ENCODE results near the gene LPP. TPM values are rescaled to one million over a fixed set of nuclear protein-coding genes. Genes with fewer than 3 reads are reported as not detected.

Gene LPP
- total RNA-seq, 1 experiment from 2014 or later: 54.0 TPM

DNA sequence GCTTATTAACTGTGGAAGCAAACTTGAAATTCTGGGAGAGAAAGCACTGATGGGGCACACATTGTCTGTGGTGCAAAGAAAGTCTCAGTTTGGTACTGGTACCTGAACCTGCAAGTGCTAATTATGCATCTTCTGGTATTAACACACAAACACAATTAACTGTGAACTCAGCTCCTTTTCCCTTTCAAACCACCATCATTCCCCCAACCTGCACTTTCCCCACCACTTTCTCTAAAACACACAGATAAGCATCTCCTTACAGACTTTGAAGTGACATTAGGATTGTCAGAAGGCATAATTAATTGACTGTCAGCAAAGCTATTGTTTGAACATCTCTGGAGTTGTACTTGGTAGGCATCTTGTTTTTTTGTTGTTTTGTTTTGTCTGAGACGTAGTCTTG, 565.6 kb downstream of the LPP start:
- POLR2A ChIA-PET: no interaction called here
- Histone ChIP-seq H3K9ac (ENCODE audit: low read length) (no peak overlapping the region), H3K4me3 (replicated peaks in 1 of 2; ENCODE audit: low read depth in 1 of 2, low read length in 2 of 2) (no peak overlapping the region), H3K9me3 (ENCODE audit: control insufficient read depth in 1 of 2, insufficient read depth in 1 of 2, low read depth in 1 of 2, low read length in 2 of 2) (no peaks in the 10 kb centered on the region), H3K27me3 (ENCODE audit: insufficient read depth, low read length) (no peaks in the 10 kb centered on the region), H3K36me3 (ENCODE audit: control insufficient read depth in 1 of 2, insufficient read depth in 2 of 2, low read length in 2 of 2) (no peaks in the 10 kb centered on the region), H3K9me2 (ENCODE audit: insufficient read depth) (no peaks in the 10 kb centered on the region), H4K20me1 (ENCODE audit: insufficient read depth) (no peaks in the 10 kb centered on the region), H2AFZ (ENCODE audit: low read depth, low read length, poor library complexity, severe bottlenecking) (no peak overlapping the region), H3K4me2 (ENCODE audit: low read length) (no peak overlapping the region), H3K4me1 (ENCODE audit: control insufficient read depth in 1 of 2, insufficient read depth in 2 of 2, low read length in 2 of 2) (no peaks in the 10 kb centered on the region), H3K79me2 (ENCODE audit: insufficient read depth, low read length) (no peaks in the 10 kb centered on the region), H3K27ac (ENCODE audit: low read depth, low read length) (no peak overlapping the region)
- TF ChIP-seq POLR2A (IDR thresholded peaks at IDR 0.05; ENCODE audit: borderline replicate concordance, extremely low read depth, insufficient read depth, insufficient read length) (no peak), EGR1 (IDR thresholded peaks at IDR 0.05; ENCODE audit: low read depth) (no peak), EZH2 (IDR thresholded peaks at IDR 0.05) (no peak), TCF7L2 (IDR thresholded peaks at IDR 0.05; ENCODE audit: borderline replicate concordance, extremely low read depth, insufficient read depth, insufficient read length) (no peak), CBX3 (IDR thresholded peaks at IDR 0.05; ENCODE audit: low read depth) (no peak), EZH2phosphoT487 (IDR thresholded peaks at IDR 0.05; ENCODE audit: borderline replicate concordance) (no peak), CEBPB (IDR thresholded peaks at IDR 0.05; ENCODE audit: low read depth) (no peak), RAD21 (IDR thresholded peaks at IDR 0.05; ENCODE audit: low read depth) (no peak), ELF1 (IDR thresholded peaks at IDR 0.05; ENCODE audit: borderline replicate concordance, low read depth) (no peak), POLR2AphosphoS5 (IDR thresholded peaks at IDR 0.05; ENCODE audit: low read depth, low read length) (no peak), ZNF274 (IDR thresholded peaks at IDR 0.05; ENCODE audit: low read depth, low read length) (no peak), SIN3A (IDR thresholded peaks at IDR 0.05; ENCODE audit: low read depth) (no peak), SRF (IDR thresholded peaks at IDR 0.05; ENCODE audit: low read depth) (no peak)
- TF ChIP-seq, protein P1, sequence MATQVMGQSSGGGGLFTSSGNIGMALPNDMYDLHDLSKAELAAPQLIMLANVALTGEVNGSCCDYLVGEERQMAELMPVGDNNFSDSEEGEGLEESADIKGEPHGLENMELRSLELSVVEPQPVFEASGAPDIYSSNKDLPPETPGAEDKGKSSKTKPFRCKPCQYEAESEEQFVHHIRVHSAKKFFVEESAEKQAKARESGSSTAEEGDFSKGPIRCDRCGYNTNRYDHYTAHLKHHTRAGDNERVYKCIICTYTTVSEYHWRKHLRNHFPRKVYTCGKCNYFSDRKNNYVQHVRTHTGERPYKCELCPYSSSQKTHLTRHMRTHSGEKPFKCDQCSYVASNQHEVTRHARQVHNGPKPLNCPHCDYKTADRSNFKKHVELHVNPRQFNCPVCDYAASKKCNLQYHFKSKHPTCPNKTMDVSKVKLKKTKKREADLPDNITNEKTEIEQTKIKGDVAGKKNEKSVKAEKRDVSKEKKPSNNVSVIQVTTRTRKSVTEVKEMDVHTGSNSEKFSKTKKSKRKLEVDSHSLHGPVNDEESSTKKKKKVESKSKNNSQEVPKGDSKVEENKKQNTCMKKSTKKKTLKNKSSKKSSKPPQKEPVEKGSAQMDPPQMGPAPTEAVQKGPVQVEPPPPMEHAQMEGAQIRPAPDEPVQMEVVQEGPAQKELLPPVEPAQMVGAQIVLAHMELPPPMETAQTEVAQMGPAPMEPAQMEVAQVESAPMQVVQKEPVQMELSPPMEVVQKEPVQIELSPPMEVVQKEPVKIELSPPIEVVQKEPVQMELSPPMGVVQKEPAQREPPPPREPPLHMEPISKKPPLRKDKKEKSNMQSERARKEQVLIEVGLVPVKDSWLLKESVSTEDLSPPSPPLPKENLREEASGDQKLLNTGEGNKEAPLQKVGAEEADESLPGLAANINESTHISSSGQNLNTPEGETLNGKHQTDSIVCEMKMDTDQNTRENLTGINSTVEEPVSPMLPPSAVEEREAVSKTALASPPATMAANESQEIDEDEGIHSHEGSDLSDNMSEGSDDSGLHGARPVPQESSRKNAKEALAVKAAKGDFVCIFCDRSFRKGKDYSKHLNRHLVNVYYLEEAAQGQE (IDR thresholded peaks at IDR 0.05; ENCODE audit: low read depth): no peak
- TF ChIP-seq, protein P2, sequence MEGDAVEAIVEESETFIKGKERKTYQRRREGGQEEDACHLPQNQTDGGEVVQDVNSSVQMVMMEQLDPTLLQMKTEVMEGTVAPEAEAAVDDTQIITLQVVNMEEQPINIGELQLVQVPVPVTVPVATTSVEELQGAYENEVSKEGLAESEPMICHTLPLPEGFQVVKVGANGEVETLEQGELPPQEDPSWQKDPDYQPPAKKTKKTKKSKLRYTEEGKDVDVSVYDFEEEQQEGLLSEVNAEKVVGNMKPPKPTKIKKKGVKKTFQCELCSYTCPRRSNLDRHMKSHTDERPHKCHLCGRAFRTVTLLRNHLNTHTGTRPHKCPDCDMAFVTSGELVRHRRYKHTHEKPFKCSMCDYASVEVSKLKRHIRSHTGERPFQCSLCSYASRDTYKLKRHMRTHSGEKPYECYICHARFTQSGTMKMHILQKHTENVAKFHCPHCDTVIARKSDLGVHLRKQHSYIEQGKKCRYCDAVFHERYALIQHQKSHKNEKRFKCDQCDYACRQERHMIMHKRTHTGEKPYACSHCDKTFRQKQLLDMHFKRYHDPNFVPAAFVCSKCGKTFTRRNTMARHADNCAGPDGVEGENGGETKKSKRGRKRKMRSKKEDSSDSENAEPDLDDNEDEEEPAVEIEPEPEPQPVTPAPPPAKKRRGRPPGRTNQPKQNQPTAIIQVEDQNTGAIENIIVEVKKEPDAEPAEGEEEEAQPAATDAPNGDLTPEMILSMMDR (IDR thresholded peaks at IDR 0.05 in 2 of 3, conservative IDR thresholded peaks at IDR 0.05 in 1 of 3; ENCODE audit: borderline replicate concordance in 1 of 3, insufficient read depth in 1 of 3, low read depth in 2 of 3, low read length in 2 of 3): no peak
- RAD21 ChIA-PET (ENCODE audit: low non-redundant PET in 1 of 2, low total read pairs in 2 of 2, uncharacterized antibody in 2 of 2, unreplicated experiment in 2 of 2): no interaction called here
- intact Hi-C loops (cut with micrococcal nuclease): no loop called here
- DNase-seq (ENCODE audit: low read depth, low spot score) (no peak), ATAC-seq (no peak)
- CTCF ChIA-PET: no interaction called here
- BruUV-seq (replicated peaks): no TSS peak
